Measurements from ENCODE around the gene GTF2E1.

GRCh38 chr3:120831066-120831465 is 88.5 kb downstream of the GTF2E1 start:
- TF ChIP-seq CTCF (IDR thresholded peaks at IDR 0.05) (no peak), POLR2A (IDR thresholded peaks at IDR 0.05) (no peak)

Data from right lobe of liver (tissue), 4 donors.